Measurements from ENCODE around the gene IVD. TPM values are rescaled to one million over a fixed set of nuclear protein-coding genes. Genes with fewer than 3 reads are reported as not detected.
A peak's percentile ranks its signal among the peaks of the same experiment; 100 is the strongest.

Gene IVD
- total RNA-seq, 1 donor from 2014 or later = 44.3 TPM

- Mint-ChIP-seq H3K4me3 (ENCODE audit: unreplicated experiment) (no peak overlapping the region), H3K36me3 (ENCODE audit: unreplicated experiment) (no peaks in the 10 kb centered on the region), H3K9me3 (ENCODE audit: unreplicated experiment) (peaks cover 2% of the 10 kb centered on the region), H3K4me1 (ENCODE audit: low read depth, unreplicated experiment) (peaks cover 4% of the 10 kb centered on the region), H3K27me3 (ENCODE audit: unreplicated experiment) (peaks cover 6% of the 10 kb centered on the region), H3K27ac (ENCODE audit: unreplicated experiment) (no peak overlapping the region)
- TF ChIP-seq CTCF (IDR thresholded peaks at IDR 0.05; ENCODE audit: partially characterized antibody, unreplicated experiment) = no peak
- DNase-seq = no peak
These were observed 56.4 kb downstream of the IVD start for GRCh38 chr15:40461958-40462357.

- H3K36me3 Mint-ChIP-seq (ENCODE audit: unreplicated experiment) = no peaks in the 10 kb centered on the region
- peaks cover 6% of the 10 kb centered on the region for H3K27me3 Mint-ChIP-seq (ENCODE audit: unreplicated experiment)
- H3K4me1 Mint-ChIP-seq (ENCODE audit: low read depth, unreplicated experiment) = no peaks in the 10 kb centered on the region
- no peak for TF ChIP-seq CTCF (IDR thresholded peaks at IDR 0.05; ENCODE audit: partially characterized antibody, unreplicated experiment)
- H3K4me3 Mint-ChIP-seq (ENCODE audit: unreplicated experiment) = no peak overlapping the region
- H3K9me3 Mint-ChIP-seq (ENCODE audit: unreplicated experiment) = no peaks in the 10 kb centered on the region
- DNase-seq = no peak
- H3K27ac Mint-ChIP-seq (ENCODE audit: unreplicated experiment) = no peak overlapping the region
These were observed 57.7 kb downstream of the IVD start for GRCh38 chr15:40463279-40463678.

- H3K4me3 Mint-ChIP-seq (ENCODE audit: unreplicated experiment) = peak overlapping the region; percentile 38
These were observed 58.4 kb downstream of the IVD start for GRCh38 chr15:40463886-40464545.

GRCh38 chr15:40464595-40465185 lies 59.1 kb downstream of the IVD start:
- DNase-seq = no peak
- Mint-ChIP-seq H3K9me3 (ENCODE audit: unreplicated experiment) (peaks cover 3% of the 10 kb centered on the region), H3K27ac (ENCODE audit: unreplicated experiment) (no peak overlapping the region), H3K4me3 (ENCODE audit: unreplicated experiment) (no peak overlapping the region), H3K27me3 (ENCODE audit: unreplicated experiment) (peaks cover 10% of the 10 kb centered on the region), H3K36me3 (ENCODE audit: unreplicated experiment) (no peaks in the 10 kb centered on the region), H3K4me1 (ENCODE audit: low read depth, unreplicated experiment) (peaks cover 7% of the 10 kb centered on the region)
- no peak for TF ChIP-seq CTCF (IDR thresholded peaks at IDR 0.05; ENCODE audit: partially characterized antibody, unreplicated experiment)

More at GRCh38 chr15:40463886-40464545, 58.4 kb downstream of the IVD start:
- Mint-ChIP-seq H3K27me3 (ENCODE audit: unreplicated experiment) (peaks cover 6% of the 10 kb centered on the region), H3K36me3 (ENCODE audit: unreplicated experiment) (no peaks in the 10 kb centered on the region), H3K27ac (ENCODE audit: unreplicated experiment) (no peak overlapping the region), H3K4me1 (ENCODE audit: low read depth, unreplicated experiment) (peaks cover 1% of the 10 kb centered on the region), H3K9me3 (ENCODE audit: unreplicated experiment) (no peaks in the 10 kb centered on the region)
- no peak for DNase-seq
- no peak for TF ChIP-seq CTCF (IDR thresholded peaks at IDR 0.05; ENCODE audit: partially characterized antibody, unreplicated experiment)

- peaks cover 11% of the 10 kb centered on the region for H3K4me1 Mint-ChIP-seq (ENCODE audit: low read depth, unreplicated experiment)
- no peak for DNase-seq
- H3K36me3 Mint-ChIP-seq (ENCODE audit: unreplicated experiment) = no peaks in the 10 kb centered on the region
- TF ChIP-seq CTCF (IDR thresholded peaks at IDR 0.05; ENCODE audit: partially characterized antibody, unreplicated experiment) = no peak
- no peak overlapping the region for H3K4me3 Mint-ChIP-seq (ENCODE audit: unreplicated experiment)
- H3K27me3 Mint-ChIP-seq (ENCODE audit: unreplicated experiment) = peaks cover 8% of the 10 kb centered on the region
- H3K27ac Mint-ChIP-seq (ENCODE audit: unreplicated experiment) = no peak overlapping the region
- peaks cover 4% of the 10 kb centered on the region for H3K9me3 Mint-ChIP-seq (ENCODE audit: unreplicated experiment)
These were observed 60.3 kb downstream of the IVD start for GRCh38 chr15:40465939-40466338.
